GM12891 (cell line): ENCODE data around the gene ADNP.

ENCODE experiments used
- POLR2A ChIP-seq: IDR thresholded peaks from 2 replicates; pipeline ENCODE4 v1.6.1; 2011; ENCODE audit warnings: low read depth, low read length, control low read depth
- POLR2AphosphoS5 ChIP-seq: IDR thresholded peaks from 2 replicates; pipeline ENCODE4 v1.6.1; 2011; ENCODE audit warnings: low read depth, low read length, control low read depth
- POU2F2 ChIP-seq: IDR thresholded peaks from 2 replicates; pipeline ENCODE4 v1.6.1; 2011; ENCODE audit warnings: low read depth, mild to moderate bottlenecking, control low read depth, low read length, moderate library complexity
- SPI1 ChIP-seq: IDR thresholded peaks from 2 replicates; pipeline ENCODE4 v1.6.1; 2011; ENCODE audit warnings: low read depth, low read length, control low read depth
- TAF1 ChIP-seq: IDR thresholded peaks from 2 replicates; pipeline ENCODE4 v1.6.1; 2011; ENCODE audit warnings: low read depth, low read length, control low read depth

GRCh38 chr20:50930139-50930975 lies 880 bp downstream of the ADNP start:
- no peak for TF ChIP-seq POLR2AphosphoS5
- no peak for TF ChIP-seq POLR2A
- TF ChIP-seq SPI1: no peak
- no peak for TF ChIP-seq TAF1
- TF ChIP-seq POU2F2: no peak
